Activated CD4-positive, alpha-beta T cell treated with anti-CD3 and anti-CD28 coated beads for 4 hours (primary cell): ENCODE measurements around the gene CFP.

Source experiments
- DNase-seq, 2 donors: peaks; one replicate each; pipeline ENCODE4 v3.0.0-alpha.2; 2020

Gene CFP

GRCh38 chrX:47597222-47597621 lies 32.5 kb downstream of the CFP start:
- DNase-seq, result no peak

GRCh38 chrX:47596256-47596655 lies 33.5 kb downstream of the CFP start:
- DNase-seq, result no peak

- no peak for DNase-seq
Observed at GRCh38 chrX:47595716-47596251, 33.9 kb downstream of the CFP start.

- no peak for DNase-seq
Observed at GRCh38 chrX:47593522-47593921, 36.2 kb downstream of the CFP start.

GRCh38 chrX:47590984-47591383 lies 38.7 kb downstream of the CFP start:
- no peak for DNase-seq

GRCh38 chrX:47587906-47588735 lies 41.6 kb downstream of the CFP start:
- DNase-seq, result no peak

GRCh38 chrX:47587091-47587891 lies 42.4 kb downstream of the CFP start:
- DNase-seq, result no peak

- DNase-seq, result no peak
Observed at GRCh38 chrX:47586043-47586787, 43.5 kb downstream of the CFP start.

GRCh38 chrX:47585273-47585672 lies 44.5 kb downstream of the CFP start:
- DNase-seq, result no peak

- DNase-seq, result no peak
Observed at GRCh38 chrX:47584714-47585113, 45.0 kb downstream of the CFP start.

- DNase-seq, result no peak
Observed at GRCh38 chrX:47583240-47583861, 46.4 kb downstream of the CFP start.

- peak; percentile 81 to 84 for DNase-seq
Observed at GRCh38 chrX:47581731-47582647, 47.7 kb downstream of the CFP start, which contains the start of gene TIMP1. Gene TIMP1 (plus strand): TSS chrX:47582436. CDS start chrX:47583416, 980 bp downstream.

GRCh38 chrX:47579537-47579936 lies 50.2 kb downstream of the CFP start:
- peak; percentile 15 to 27 for DNase-seq

- no peak for DNase-seq
Observed at GRCh38 chrX:47578692-47579091, 51.0 kb downstream of the CFP start.

GRCh38 chrX:47577901-47578300 lies 51.8 kb downstream of the CFP start:
- DNase-seq, result no peak

GRCh38 chrX:47577424-47577823 lies 52.3 kb downstream of the CFP start:
- DNase-seq, result no peak

GRCh38 chrX:47576021-47576898 lies 53.5 kb downstream of the CFP start:
- DNase-seq, result no peak

- DNase-seq, result no peak
Observed at GRCh38 chrX:47574547-47575301, 55.0 kb downstream of the CFP start.

GRCh38 chrX:47574076-47574546 lies 55.6 kb downstream of the CFP start:
- no peak for DNase-seq
